Motor neuron (in vitro differentiated cells): ENCODE data around the gene WNT7B. TPM values are rescaled to one million over a fixed set of nuclear protein-coding genes. Genes with fewer than 3 reads are reported as not detected.

Experiments
- ATAC-seq, 8 experiments: fragments of 200-7000 bp; cut with Tn5 transposase; replicated peaks in 6 of 8; 2 replicates each; pipeline ENCODE4 v1.8.0; 2021; ENCODE audit warnings: mild to moderate bottlenecking in 8 of 8, moderate library complexity in 8 of 8
- H3K27ac ChIP-seq, 2 donors: fragments of 250-450 bp; sonication (Bioruptor Pico); 2 replicates each; pipeline ENCODE4 v1.9.0; 2021; ENCODE audit warnings: antibody characterized with exemption in 2 of 2, mild to moderate bottlenecking in 2 of 2, moderate library complexity in 1 of 2
- H3K4me1 ChIP-seq, 2 donors: fragments of 250-450 bp; sonication (Bioruptor Pico); replicated peaks in 1 of 2; 2 replicates each; pipeline ENCODE4 v1.6.1; 2021; ENCODE audit warnings: antibody characterized with exemption in 2 of 2, mild to moderate bottlenecking in 2 of 2, moderate library complexity in 1 of 2
- H3K4me3 ChIP-seq, 5 donors: fragments of 250-450 bp; sonication (Bioruptor Pico); 2 replicates each; pipeline ENCODE4 v1.9.0; 2021; ENCODE audit warnings: antibody characterized with exemption in 5 of 5, mild to moderate bottlenecking in 5 of 5, moderate library complexity in 4 of 5
- WGBS, 10 experiments: fragments of 450-650 bp; shearing (Covaris generic); methylation state at CpG; one replicate each; pipeline ENCODE4 v1.0.0; 2022; 5-methylcytosine and 5-hydroxymethylcytosine counted together
- in situ Hi-C, 9 experiments: fragments of 400-800 bp; cut with MboI; loops; one replicate each; pipeline ENCODE4 v1.15.0; 2021; ENCODE audit warnings: low sequenced_read_pairs in 9 of 9, low pct_unique_long_range_greater_than_20kb in 2 of 9; ENCODE audit not compliant: unreplicated experiment in 9 of 9
- total RNA-seq, 8 experiments: library from RNA; unstranded; fragments of 300-600 nt; gene quantifications; 2 replicates each; pipeline versions ENCODE4 v1.2.3 to v1.2.4, GENCODE V29; 2022

The WNT7B gene
- total RNA-seq, 8 experiments from 2014 or later = 0.14 to 1.2 (median 0.32) TPM

GRCh38 chr22:45963821-45964220 is 13.1 kb downstream of the WNT7B start:
- ATAC-seq = no peak
- H3K27ac ChIP-seq = no peak overlapping the region
- peaks cover 0 to 6% of the 10 kb centered on the region in 2 donors for H3K4me1 ChIP-seq
- in situ Hi-C loops = loop anchor here in 1 of 9 experiments (25.0 kb wide), 1 partner anchor 377 kb away; no protein-coding TSS in a partner anchor
- WGBS, 10 experiments = 63 to 100% (median 90%) methylated on average over 1 to 3 of the region's 7 CpGs; no CpG with 5 or more reads in 7 of the 10 experiments
- H3K4me3 ChIP-seq = no peak overlapping the region

GRCh38 chr22:45962756-45963324 is 14.1 kb downstream of the WNT7B start:
- Histone ChIP-seq H3K4me3 (no peak overlapping the region), H3K4me1 (peaks cover 0 to 6% of the 10 kb centered on the region in 2 donors), H3K27ac (no peak overlapping the region)
- in situ Hi-C loops = loop anchor here in 1 of 9 experiments (25.0 kb wide), 1 partner anchor 376 kb away; no protein-coding TSS in a partner anchor
- WGBS, 10 experiments = 100% methylated on average over 1 of the region's 12 CpGs; no CpG with 5 or more reads in 9 of the 10 experiments
- peak in 4 of 8 experiments; percentile 21 to 93 (median 82) for ATAC-seq

DNA sequence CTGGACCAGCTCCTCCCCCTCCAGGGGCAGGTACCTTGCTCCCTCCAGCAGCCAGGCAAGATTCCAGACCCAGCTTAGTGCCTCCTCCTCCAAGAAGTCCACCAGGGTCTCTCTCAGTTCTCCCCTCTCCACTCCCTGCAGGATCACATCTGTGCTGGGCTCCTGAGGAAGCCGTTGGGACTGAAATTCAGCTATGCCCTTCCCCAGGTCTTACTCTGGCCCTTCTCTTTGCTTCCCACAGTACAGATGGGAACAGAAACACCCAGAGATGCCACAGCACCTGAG is 14.6 kb downstream of the WNT7B start:
- peaks cover 0 to 6% of the 10 kb centered on the region in 2 donors for H3K4me1 ChIP-seq
- ATAC-seq = no peak
- in situ Hi-C loops = loop anchor here in 1 of 9 experiments (25.0 kb wide), 1 partner anchor 375 kb away; no protein-coding TSS in a partner anchor
- H3K4me3 ChIP-seq = no peak overlapping the region
- WGBS, 10 experiments = 80 to 100% (median 80%) methylated on average over 1 of the region's 1 CpG; no CpG with 5 or more reads in 7 of the 10 experiments
- no peak overlapping the region for H3K27ac ChIP-seq

DNA sequence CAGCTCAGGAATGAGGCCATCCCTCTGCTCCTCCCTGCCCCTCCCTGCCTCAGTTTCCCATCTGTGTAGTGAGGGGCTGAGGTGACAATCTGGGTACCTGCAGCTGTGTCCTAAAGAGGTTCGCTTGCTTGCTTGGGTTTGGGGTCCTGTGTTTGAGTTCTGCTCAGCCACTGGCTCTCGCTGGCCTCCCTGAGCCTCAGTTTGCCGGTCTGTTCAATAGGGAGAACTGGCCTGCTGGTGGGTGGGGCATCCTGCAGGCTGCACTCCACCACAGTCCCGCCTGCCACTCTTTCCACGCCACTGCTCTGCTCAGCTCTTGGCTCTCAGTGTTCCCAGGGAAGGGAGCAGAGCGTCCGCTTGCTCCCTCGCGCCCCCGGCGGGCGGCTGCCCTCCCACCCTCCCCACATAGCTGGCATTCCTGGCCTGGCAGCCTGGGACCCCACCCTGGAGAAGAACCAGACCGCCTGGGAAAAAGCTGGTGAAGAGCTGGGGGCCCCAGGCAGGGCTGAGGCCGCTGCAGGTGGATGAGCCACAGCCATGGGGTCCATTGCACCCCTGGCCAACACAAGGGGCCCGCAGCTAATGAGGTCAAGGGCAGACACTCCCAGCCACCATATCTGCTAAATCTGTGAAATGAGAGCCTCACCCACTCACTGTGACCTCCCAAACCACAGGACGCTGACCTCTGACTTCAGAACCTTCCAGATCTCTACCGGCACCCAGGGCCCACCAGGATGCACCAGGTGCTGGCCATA is 15.1 kb downstream of the WNT7B start:
- Histone ChIP-seq H3K4me1 (peaks cover 0 to 2% of the 10 kb centered on the region in 2 donors), H3K27ac (no peak overlapping the region), H3K4me3 (no peak overlapping the region)
- 60 to 84% methylated on average over 1 to 4 of the region's 17 CpGs; no CpG with 5 or more reads in 8 of the 10 experiments for WGBS, 10 experiments
- ATAC-seq = no peak
- in situ Hi-C loops = loop anchor here in 1 of 9 experiments (25.0 kb wide), 1 partner anchor 375 kb away; no protein-coding TSS in a partner anchor

DNA sequence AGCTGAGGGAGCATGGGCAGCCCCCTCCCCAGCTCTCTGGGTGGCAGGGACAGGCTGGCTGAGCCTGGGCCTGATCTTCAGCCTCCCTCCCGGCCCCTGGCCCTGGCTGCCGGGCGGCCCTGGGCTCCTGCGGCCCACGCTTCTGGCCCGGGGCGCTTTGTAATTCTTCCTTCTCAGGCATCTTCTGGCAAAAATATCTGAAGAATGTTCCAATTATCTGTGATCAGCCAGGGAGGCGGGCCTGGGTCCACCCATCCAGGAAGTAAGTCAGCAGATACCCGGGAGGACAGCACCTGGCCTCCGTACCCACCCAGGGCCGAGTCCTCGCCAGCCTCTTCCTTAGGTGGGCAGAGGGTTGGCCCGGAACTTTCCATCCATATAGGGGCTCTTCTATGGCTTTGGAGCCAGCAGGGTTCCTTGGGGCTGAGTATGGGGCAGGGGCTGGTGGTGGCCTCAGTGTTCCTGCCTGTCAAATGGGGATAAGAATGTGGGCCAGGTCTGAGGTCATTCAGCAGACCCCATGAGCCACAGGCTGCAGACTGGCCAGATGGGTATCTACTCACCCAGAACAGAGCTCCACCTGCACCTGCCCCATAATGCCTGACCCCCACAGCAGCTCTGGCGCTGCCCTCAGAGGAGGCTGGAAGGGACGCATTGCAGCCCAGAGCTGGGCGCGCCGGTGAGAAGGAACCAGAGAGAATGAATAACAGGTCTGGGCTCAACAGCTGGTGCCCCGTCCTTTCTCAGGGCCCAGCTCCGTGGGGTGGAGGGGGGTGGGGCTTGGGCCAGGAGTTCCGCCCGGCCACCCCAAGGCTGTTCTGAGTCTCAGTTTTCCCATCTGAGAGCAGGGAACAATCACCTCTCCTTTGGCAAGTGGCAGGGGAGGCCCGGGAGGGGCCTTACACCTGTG is 16.2 kb downstream of the WNT7B start:
- no peaks in the 10 kb centered on the region for H3K4me1 ChIP-seq
- WGBS, 10 experiments = 75 to 100% (median 91%) methylated on average over 1 to 7 of the region's 23 CpGs; no CpG with 5 or more reads in 4 of the 10 experiments
- H3K27ac ChIP-seq = no peak overlapping the region
- no peak overlapping the region for H3K4me3 ChIP-seq
- in situ Hi-C loops = loop anchor here in 1 of 9 experiments (25.0 kb wide), 1 partner anchor 373 kb away; no protein-coding TSS in a partner anchor
- ATAC-seq = peak in 1 of 8 experiments; percentile 22

DNA sequence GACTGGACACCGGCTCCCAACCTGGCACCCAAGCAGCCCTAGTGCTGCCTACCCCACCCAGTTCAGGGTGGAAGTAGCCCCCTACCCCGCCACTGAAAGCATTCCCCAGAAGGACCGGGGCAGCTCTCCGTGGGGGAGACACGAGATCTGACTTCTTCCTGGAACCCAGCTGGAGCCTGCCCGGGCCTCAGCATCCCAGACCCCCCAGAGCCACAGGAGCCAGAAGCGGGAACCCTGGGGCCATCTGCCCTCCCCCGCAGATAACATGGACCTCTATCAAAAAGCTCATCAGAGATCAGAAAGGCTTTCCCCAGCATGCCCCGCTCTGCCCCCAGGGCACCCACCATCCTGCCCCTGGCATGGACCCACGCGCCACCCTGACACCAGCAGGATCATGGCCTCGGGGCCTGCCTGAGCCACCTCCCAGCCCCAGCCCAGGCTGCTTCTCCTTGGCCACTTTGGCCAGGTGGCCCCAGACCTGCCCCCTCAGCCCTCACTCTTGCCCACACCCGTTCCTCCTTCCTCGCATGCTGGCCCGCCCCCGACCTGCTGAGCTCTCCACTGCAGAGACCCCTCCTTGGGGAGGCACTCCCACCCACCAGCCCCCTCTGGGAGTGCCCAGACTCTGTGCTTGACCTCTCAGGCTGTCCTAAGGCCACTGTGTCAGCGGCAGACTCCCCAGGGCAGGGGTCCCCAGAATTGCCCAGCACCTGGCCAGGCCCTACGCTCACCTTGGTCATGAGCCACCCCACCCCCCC is 17.1 kb downstream of the WNT7B start:
- ATAC-seq = no peak
- in situ Hi-C loops = loop anchor here in 1 of 9 experiments (25.0 kb wide), 1 partner anchor 373 kb away; no protein-coding TSS in a partner anchor
- no peak overlapping the region for H3K27ac ChIP-seq
- H3K4me1 ChIP-seq = no peaks in the 10 kb centered on the region
- 100% methylated on average over 1 of the region's 18 CpGs; no CpG with 5 or more reads in 9 of the 10 experiments for WGBS, 10 experiments
- no peak overlapping the region for H3K4me3 ChIP-seq

DNA sequence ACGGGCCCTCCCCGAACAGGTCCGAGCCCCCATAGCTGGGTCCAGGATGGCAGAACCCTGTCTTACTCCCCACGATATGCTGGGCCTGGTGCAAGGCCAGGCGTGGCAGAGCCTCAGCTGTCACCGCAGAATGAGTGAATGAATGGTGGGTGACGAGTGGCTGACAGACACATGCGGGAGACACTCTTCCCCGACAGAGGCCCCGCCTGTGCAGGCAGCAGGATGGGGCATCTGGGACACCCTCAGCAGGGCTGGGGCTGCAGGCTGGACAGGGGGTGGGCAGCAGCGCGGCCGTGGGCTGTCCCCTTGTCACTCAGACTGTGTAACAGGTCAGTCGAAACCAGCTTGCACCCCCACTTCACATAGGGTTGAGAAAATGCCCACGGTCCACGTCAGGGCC is 18.0 kb downstream of the WNT7B start:
- Histone ChIP-seq H3K27ac (no peak overlapping the region), H3K4me1 (no peaks in the 10 kb centered on the region), H3K4me3 (no peak overlapping the region)
- WGBS, 10 experiments = 80 to 100% (median 94%) methylated on average over 1 to 3 of the region's 16 CpGs; no CpG with 5 or more reads in 7 of the 10 experiments
- peak in 3 of 8 experiments; percentile 27 to 44 (median 41) for ATAC-seq
- in situ Hi-C loops = loop anchor here in 1 of 9 experiments (25.0 kb wide), 1 partner anchor 372 kb away; no protein-coding TSS in a partner anchor

DNA sequence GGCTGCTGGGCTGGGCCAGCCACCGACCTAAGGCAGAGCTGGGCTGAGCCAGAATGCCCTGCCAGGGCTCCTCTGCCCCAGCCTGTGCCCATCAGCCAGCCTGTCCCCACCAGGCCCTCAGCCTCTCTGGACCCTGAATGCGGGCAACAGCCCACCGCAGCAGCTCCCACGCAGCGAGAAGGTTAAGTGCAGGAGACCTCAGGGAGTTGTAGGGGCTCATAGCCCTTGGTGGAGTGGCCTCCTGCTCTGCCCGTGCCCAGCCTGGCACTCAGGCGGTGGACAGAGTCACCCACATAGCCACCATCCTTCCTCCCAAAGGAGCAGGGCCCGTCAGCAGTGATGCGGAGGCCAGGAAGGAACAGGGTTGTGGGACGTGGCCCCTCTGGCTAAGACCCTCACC is 19.1 kb downstream of the WNT7B start:
- H3K4me1 ChIP-seq = no peaks in the 10 kb centered on the region
- H3K4me3 ChIP-seq = no peak overlapping the region
- H3K27ac ChIP-seq = no peak overlapping the region
- no peak for ATAC-seq
- in situ Hi-C loops = loop anchor here in 1 of 9 experiments (25.0 kb wide), 1 partner anchor 371 kb away; no protein-coding TSS in a partner anchor
- 80 to 100% (median 96%) methylated on average over 1 to 4 of the region's 10 CpGs; no CpG with 5 or more reads in 6 of the 10 experiments for WGBS, 10 experiments

DNA sequence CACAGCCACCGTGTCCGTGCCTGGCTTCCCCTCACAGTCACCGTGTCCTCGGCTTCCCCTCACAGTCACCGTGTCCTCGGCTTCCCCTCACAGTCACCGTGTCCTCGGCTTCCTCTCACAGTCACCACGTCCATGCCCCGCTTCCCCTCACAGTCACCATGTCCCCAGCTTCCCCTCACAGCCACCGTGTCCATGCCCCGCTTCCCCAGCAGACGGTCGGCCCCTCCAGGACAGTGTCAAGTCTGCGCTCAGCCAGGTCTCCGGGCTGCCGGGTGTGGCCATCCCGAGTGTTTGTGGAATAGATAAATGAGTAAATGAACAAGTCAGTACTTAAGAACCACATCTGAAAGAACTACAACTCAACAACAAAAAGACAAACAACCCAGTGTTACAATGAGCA is 23.8 kb downstream of the WNT7B start:
- 70 to 94% (median 93%) methylated on average over 2 to 11 of the region's 18 CpGs; no CpG with 5 or more reads in 7 of the 10 experiments for WGBS, 10 experiments

GRCh38 chr22:45952553-45952952 is 24.4 kb downstream of the WNT7B start:
- Histone ChIP-seq H3K4me1 (peaks cover 0 to 7% of the 10 kb centered on the region in 2 donors), H3K27ac (no peak overlapping the region), H3K4me3 (no peak overlapping the region)
- ATAC-seq = no peak
- in situ Hi-C loops = loop anchor here in 1 of 9 experiments (25.0 kb wide), 1 partner anchor 365 kb away; no protein-coding TSS in a partner anchor
- 40 to 89% (median 83%) methylated on average over 1 to 5 of the region's 12 CpGs; no CpG with 5 or more reads in 6 of the 10 experiments for WGBS, 10 experiments

More for the DNA sequence above, 23.8 kb downstream of the WNT7B start:
- in situ Hi-C loops = loop anchor here in 1 of 9 experiments (25.0 kb wide), 1 partner anchor 366 kb away; no protein-coding TSS in a partner anchor
- Histone ChIP-seq H3K4me1 (peaks cover 0 to 7% of the 10 kb centered on the region in 2 donors), H3K27ac (no peak overlapping the region), H3K4me3 (no peak overlapping the region)
- ATAC-seq = no peak

DNA sequence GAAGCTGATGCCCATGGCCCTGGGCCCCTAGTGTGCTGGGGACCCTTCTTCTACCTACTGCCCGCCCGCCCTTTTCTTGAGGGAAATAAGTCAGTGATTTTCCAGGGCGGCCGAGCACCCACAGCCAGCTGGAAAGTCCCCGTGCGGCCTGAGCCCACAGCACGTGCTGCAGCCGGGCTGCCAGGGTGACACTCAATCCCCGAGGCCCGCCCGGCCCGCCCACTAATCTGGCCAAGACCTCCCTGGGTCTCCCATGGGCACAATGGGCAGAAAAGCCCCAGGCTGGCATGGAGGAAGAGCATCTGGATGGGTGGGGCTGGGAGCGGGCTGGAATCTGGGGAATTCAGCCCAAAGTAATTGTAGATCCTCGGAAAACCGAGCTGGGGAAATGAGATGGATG is 24.8 kb downstream of the WNT7B start:
- Histone ChIP-seq H3K4me3 (no peak overlapping the region), H3K4me1 (peaks cover 0 to 7% of the 10 kb centered on the region in 2 donors), H3K27ac (no peak overlapping the region)
- WGBS, 10 experiments = 20% methylated on average over 1 of the region's 15 CpGs; no CpG with 5 or more reads in 9 of the 10 experiments
- in situ Hi-C loops = loop anchor here in 1 of 9 experiments (25.0 kb wide), 1 partner anchor 365 kb away; no protein-coding TSS in a partner anchor
- ATAC-seq = no peak
